K562 (cell line): Measurements from ENCODE around the gene DPH5. TPM values are rescaled to one million over a fixed set of nuclear protein-coding genes. Genes with fewer than 3 reads are reported as not detected.

Source experiments
- ATAC-seq: fragments of 200-7000 bp; cut with Tn5 transposase; 3 replicates; pipeline ENCODE4 v1.9.1; 2020; ENCODE audit warnings: moderate library complexity
- BruUV-seq: library from RNA; stranded (reverse); fragments of 400-500 nt; replicated peaks from 2 replicates; lab custom pipeline; 2021; lab: Mats Ljungman, UMichigan
- CTCF ChIA-PET: fragments of 300-600 bp; formaldehyde crosslinking; extraction: SDS; loops from one replicate; lab custom pipeline; 2021; ENCODE audit warnings: low intra/inter-chr PET ratio; lab: Yijun Ruan, JAX
- POLR2A ChIA-PET: fragments of 300-600, 350-650 bp; sonication (Branson Sonifier 250); formaldehyde crosslinking; extraction: SDS; loops from one replicate; lab custom pipeline; 2021; ENCODE audit warnings: antibody characterized with exemption, inconsistent platforms; lab: Yijun Ruan, JAX
- DNase-seq, 4 experiments: peaks; one replicate each; pipeline versions ENCODE4 v3.0.0 to v3.0.0-alpha.2; 2011 to 2018; ENCODE audit warnings: low spot score in 3 of 4, mixed read lengths in 3 of 4; ENCODE audit errors: extremely low read depth in 1 of 4
- FAIRE-seq: peaks from 2 replicates; lab custom pipeline; 2011; peaks lifted over from hg19 to GRCh38; lab: Jason Lieb, UNC
- H2AFZ ChIP-seq: 2 replicates; pipeline ENCODE4 v1.6.0; 2011; ENCODE audit warnings: low read depth, low read length, control low read depth, inconsistent platforms
- H3K27ac ChIP-seq: fragments of 200-600 bp; 3 replicates; pipeline ENCODE4 v1.8.0; 2011; ENCODE audit warnings: low read depth, mild to moderate bottlenecking, control low read depth, inconsistent platforms, low read length, moderate library complexity, mixed read lengths; ENCODE audit errors: extremely low read depth
- H3K27me3 ChIP-seq, 2 experiments: fragments of 300-600 bp in 1 of 2; 2 replicates in 1 of 2; 3 replicates in 1 of 2; pipeline versions ENCODE4 v1.6.0 to v1.8.0; 2011; ENCODE audit warnings: inconsistent platforms in 2 of 2, low read length in 2 of 2, mild to moderate bottlenecking in 1 of 2, mixed read lengths in 1 of 2, moderate library complexity in 1 of 2; ENCODE audit not compliant: control insufficient read depth in 2 of 2, insufficient read depth in 2 of 2
- H3K36me3 ChIP-seq: fragments of 300-600 bp; 3 replicates; pipeline ENCODE4 v1.8.0; 2011; ENCODE audit warnings: mild to moderate bottlenecking, low read length, inconsistent platforms; ENCODE audit not compliant: control insufficient read depth, insufficient read depth
- H3K4me1 ChIP-seq, 2 experiments: fragments of 200-600 bp in 1 of 2; replicated peaks in 1 of 2; 2 replicates in 1 of 2; 3 replicates in 1 of 2; pipeline versions ENCODE4 v1.5.1 to v1.8.0; 2011; ENCODE audit warnings: inconsistent platforms in 2 of 2, low read length in 2 of 2, mild to moderate bottlenecking in 1 of 2, mixed read lengths in 1 of 2, moderate library complexity in 1 of 2; ENCODE audit not compliant: control insufficient read depth in 2 of 2, insufficient read depth in 2 of 2
- H3K4me2 ChIP-seq: 2 replicates; pipeline ENCODE4 v1.6.1; 2011; ENCODE audit warnings: low read length, control low read depth, inconsistent platforms, mixed read lengths; ENCODE audit not compliant: insufficient read depth
- H3K4me3 ChIP-seq: fragments of 200-600 bp; sonication (generic), shearing (Covaris generic); 2 replicates; pipeline ENCODE4 v1.5.1; 2016; ENCODE audit warnings: control low read depth, inconsistent platforms
- H3K79me2 ChIP-seq: fragments of 200-600 bp; 3 replicates; pipeline ENCODE4 v1.8.0; 2011; ENCODE audit warnings: low read length, inconsistent platforms; ENCODE audit not compliant: control insufficient read depth, insufficient read depth
- H3K9ac ChIP-seq, 2 experiments: 2 replicates each; pipeline versions ENCODE4 v1.6.0 to v1.6.1; 2011; ENCODE audit warnings: low read depth in 2 of 2, low read length in 2 of 2, control low read depth in 1 of 2, inconsistent platforms in 1 of 2, mild to moderate bottlenecking in 1 of 2, mixed read lengths in 1 of 2; ENCODE audit not compliant: insufficient read depth in 1 of 2
- H3K9me1 ChIP-seq: one replicate; pipeline ENCODE4 v1.6.0; 2011; ENCODE audit warnings: inconsistent platforms, mild to moderate bottlenecking, low read length, moderate library complexity; ENCODE audit not compliant: control insufficient read depth, insufficient read depth
- H3K9me3 ChIP-seq: replicated peaks from 2 replicates; pipeline ENCODE4 v1.5.1; 2011; ENCODE audit warnings: low read depth, low read length, inconsistent platforms; ENCODE audit not compliant: control insufficient read depth, insufficient read depth
- H4K20me1 ChIP-seq: replicated peaks from 2 replicates; pipeline ENCODE4 v1.6.1; 2011; ENCODE audit warnings: low read length, inconsistent platforms, mixed read lengths; ENCODE audit not compliant: control insufficient read depth, insufficient read depth
- C11orf30 ChIP-seq: fragments of 450-650 bp; IDR thresholded peaks from 2 replicates; pipeline ENCODE4 v1.6.1; 2016; ENCODE audit warnings: low read depth, mild to moderate bottlenecking
- CBX2 ChIP-seq: fragments of 200-600 bp; sonication (generic); IDR thresholded peaks from one replicate; pipeline ENCODE4 v1.6.1; 2012; ENCODE audit warnings: mild to moderate bottlenecking, low read length, inconsistent platforms; ENCODE audit not compliant: insufficient read depth, poor library complexity, severe bottlenecking
- CREBBP ChIP-seq: IDR thresholded peaks from one replicate; pipeline ENCODE4 v1.6.1; 2012; ENCODE audit warnings: low read depth, mild to moderate bottlenecking, control low read depth, inconsistent platforms, low read length
- DACH1 ChIP-seq: fragments of 450-650 bp; IDR thresholded peaks from 2 replicates; pipeline ENCODE4 v1.6.1; 2018; ENCODE audit not compliant: partially characterized antibody
- ETV6 ChIP-seq, 3 experiments: fragments of 150-350 bp in 1 of 3; sonication (generic) in 1 of 3; formaldehyde crosslinking in 1 of 3; IDR thresholded peaks; 2 replicates each; pipeline versions ENCODE4 v1.6.1 to v1.8.0; 2014 to 2022; ENCODE audit warnings: borderline replicate concordance in 2 of 3, low read depth in 2 of 3, antibody characterized with exemption in 1 of 3, low read length in 1 of 3, mild to moderate bottlenecking in 1 of 3, missing genetic modification reagents in 1 of 3
- HNRNPK ChIP-seq: fragments of 200-400 bp; formaldehyde crosslinking; IDR thresholded peaks from one replicate; pipeline ENCODE4 v1.6.1; 2018; ENCODE audit warnings: mild to moderate bottlenecking, low read depth, low read length; ENCODE audit not compliant: poor library complexity, severe bottlenecking
- MAFG ChIP-seq: fragments of 450-650 bp; conservative IDR thresholded peaks from 2 replicates; pipeline ENCODE4 v1.6.1; 2016; ENCODE audit warnings: missing genetic modification characterization, missing compliant biosample characterization
- MAFK ChIP-seq: IDR thresholded peaks from 2 replicates; pipeline ENCODE4 v1.6.1; 2011; ENCODE audit warnings: low read length, improper control_type of control experiment
- OTX1 ChIP-seq: fragments of 450-650 bp; formaldehyde crosslinking; IDR thresholded peaks from 2 replicates; pipeline ENCODE4 v1.4.0; 2022; ENCODE audit warnings: mild to moderate bottlenecking
- PHB2 ChIP-seq: fragments of 450-650 bp; IDR thresholded peaks from 2 replicates; pipeline ENCODE4 v1.6.1; 2017; ENCODE audit warnings: low read depth
- TAL1 ChIP-seq: fragments of 450-650 bp; IDR thresholded peaks from 2 replicates; pipeline ENCODE4 v1.6.1; 2016; ENCODE audit warnings: mild to moderate bottlenecking
- TCF3 ChIP-seq: sonication (generic); formaldehyde crosslinking; IDR thresholded peaks from 2 replicates; pipeline ENCODE4 v1.4.0; 2020; ENCODE audit warnings: mild to moderate bottlenecking, missing genetic modification reagents
- TEAD2 ChIP-seq: fragments of 450-650 bp; IDR thresholded peaks from 2 replicates; pipeline ENCODE4 v1.6.1; 2016; ENCODE audit warnings: missing genetic modification characterization, control low read depth, missing compliant biosample characterization
- ZNF316 ChIP-seq: fragments of 450-650 bp; IDR thresholded peaks from 2 replicates; pipeline ENCODE4 v1.6.1; 2016
- ZNF324 ChIP-seq: fragments of 250-450 bp; sonication (Bioruptor Pico); IDR thresholded peaks from 2 replicates; pipeline ENCODE4 v1.4.0; 2020; ENCODE audit warnings: mild to moderate bottlenecking
- WGBS: fragments of 100-300 bp; shearing (Covaris generic); methylation state at CpG from one replicate; pipeline ENCODE4 v1.1.6; 2016; ENCODE audit warnings: low coverage, mixed read lengths; ENCODE audit not compliant: insufficient coverage; ENCODE audit errors: missing lambda C conversion rate; 5-methylcytosine and 5-hydroxymethylcytosine counted together
- in situ Hi-C: fragments of 300-500 bp; cut with MboI; formaldehyde crosslinking; loops from 4 replicates; pipeline ENCODE4 v1.15.0; 2018; ENCODE audit warnings: inconsistent platforms, mixed read lengths
- intact Hi-C: fragments of 100-400 bp; cut with micrococcal nuclease; formaldehyde crosslinking; loops from 2 replicates; pipeline ENCODE4 v1.14.2; 2022
- polyA plus RNA-seq, 8 experiments: library from polyadenylated mRNA; depleted of rRNA in 4 of 8; stranded (reverse) in 5 of 8; unstranded in 3 of 8; fragments of >200 nt; fragmentation: Nextera tagmentation in 2 of 8; fragmentation: Illumina TruSeq in 1 of 8; extraction: Ambion mirVana in 2 of 8; extraction: Trizol in 1 of 8; gene quantifications; 2 replicates each; pipeline versions ENCODE4 v1.2.1 to v1.2.3, GENCODE V29; 2011 to 2014; ENCODE audit warnings: inconsistent platforms in 1 of 8, missing spikeins in 1 of 8
- total RNA-seq, 7 experiments: library from RNA; depleted of rRNA in 6 of 7; stranded (reverse); fragments of >200 nt in 6 of 7; fragmentation: Illumina TruSeq in 2 of 7; extraction: Trizol in 2 of 7; gene quantifications; 2 replicates each; pipeline versions ENCODE4 v1.2.1 to v1.2.3, GENCODE V29; 2011 to 2021; ENCODE audit warnings: low replicate concordance in 1 of 7
- TF ChIP-seq, protein P1 (sequence below): fragments of 250-450 bp; sonication (Bioruptor Pico); IDR thresholded peaks from 2 replicates; pipeline ENCODE4 v1.8.0; 2022; ENCODE audit warnings: moderate library complexity, mild to moderate bottlenecking, inconsistent platforms

Gene DPH5
- total and polyA plus RNA-seq, 9 of the 15 experiments (the other 6 are each of a cell fraction or from before 2014, with no cell fraction given) = 37.6 to 159 (median 89.7) TPM

DNA sequence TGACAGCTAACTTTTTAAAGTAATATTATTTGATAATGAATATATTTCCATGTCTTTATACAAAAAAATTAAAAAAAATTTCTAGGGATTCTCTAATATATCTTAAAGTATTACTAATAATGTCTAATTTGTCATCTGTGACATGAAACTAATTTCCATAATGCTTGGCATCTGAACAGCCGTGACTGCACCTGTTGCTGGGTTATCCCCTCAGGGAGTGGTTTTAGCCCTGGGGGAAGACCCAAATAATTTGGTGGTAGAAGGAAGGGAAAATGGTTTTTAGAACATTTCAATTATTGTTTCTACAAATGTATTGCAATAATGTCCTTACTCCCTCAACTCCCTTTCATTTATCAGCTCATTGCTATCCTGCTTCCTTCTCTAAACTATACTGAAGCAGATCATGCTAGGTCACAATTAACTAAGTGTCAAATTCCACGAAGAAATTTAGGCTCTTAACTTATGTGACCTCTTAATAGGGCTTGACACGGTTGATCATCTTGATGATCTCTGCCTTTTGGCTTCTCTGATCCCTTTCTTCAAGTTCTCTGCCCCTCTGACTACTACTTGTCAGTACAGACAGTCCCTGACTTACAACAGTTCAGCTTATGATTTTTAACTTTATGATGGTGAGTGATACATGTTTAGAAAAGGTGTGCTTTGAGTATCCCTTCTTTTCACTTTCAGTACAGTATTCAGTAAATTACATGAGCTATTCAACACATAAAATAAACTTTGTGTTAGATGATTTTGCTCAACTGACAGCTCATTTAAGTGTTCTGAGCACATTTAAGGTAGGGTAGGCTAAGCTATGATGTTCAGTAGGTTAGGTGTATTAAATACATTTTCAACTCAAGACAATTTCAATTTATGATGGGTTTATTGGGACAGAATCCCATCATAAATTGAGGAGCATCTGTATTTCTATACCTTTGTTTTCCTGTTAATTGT lies 26.4 kb upstream of the DPH5 start:
- no peak for FAIRE-seq
- H3K36me3 ChIP-seq = no peaks in the 10 kb centered on the region
- BruUV-seq = no TSS peak
- no peak overlapping the region for H3K27ac ChIP-seq
- no peak overlapping the region for H3K4me2 ChIP-seq
- 36% methylated on average over 3 of the region's 3 CpGs for WGBS
- ChIA-PET POLR2A (interaction anchor here (0.8 kb wide), 1 partner anchor 12 kb away, joined by 3 read pairs; no protein-coding TSS in a partner anchor), CTCF (no interaction called here)
- ATAC-seq = no peak
- no peaks in the 10 kb centered on the region for H4K20me1 ChIP-seq
- DNase-seq = no peak
- H3K9me3 ChIP-seq = no peaks in the 10 kb centered on the region
- H3K9me1 ChIP-seq = no peaks in the 10 kb centered on the region
- intact Hi-C loops = no loop called here
- TF ChIP-seq, protein P1, sequence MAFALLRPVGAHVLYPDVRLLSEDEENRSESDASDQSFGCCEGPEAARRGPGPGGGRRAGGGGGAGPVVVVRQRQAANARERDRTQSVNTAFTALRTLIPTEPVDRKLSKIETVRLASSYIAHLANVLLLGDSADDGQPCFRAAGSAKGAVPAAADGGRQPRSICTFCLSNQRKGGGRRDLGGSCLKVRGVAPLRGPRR (CRISPR knock-in tag) = no peak
- TF ChIP-seq CREBBP = peak; percentile 87
- H3K9ac ChIP-seq = no peak overlapping the region
- in situ Hi-C loops = no loop called here
- peaks cover 0 to 5% of the 10 kb centered on the region in 2 experiments; a peak in 2 of 5 replicates for H3K4me1 ChIP-seq
- H3K4me3 ChIP-seq = no peak overlapping the region
- no peaks in the 10 kb centered on the region for H3K27me3 ChIP-seq
- no peaks in the 10 kb centered on the region for H3K79me2 ChIP-seq
- H2AFZ ChIP-seq = no peak overlapping the region

DNA sequence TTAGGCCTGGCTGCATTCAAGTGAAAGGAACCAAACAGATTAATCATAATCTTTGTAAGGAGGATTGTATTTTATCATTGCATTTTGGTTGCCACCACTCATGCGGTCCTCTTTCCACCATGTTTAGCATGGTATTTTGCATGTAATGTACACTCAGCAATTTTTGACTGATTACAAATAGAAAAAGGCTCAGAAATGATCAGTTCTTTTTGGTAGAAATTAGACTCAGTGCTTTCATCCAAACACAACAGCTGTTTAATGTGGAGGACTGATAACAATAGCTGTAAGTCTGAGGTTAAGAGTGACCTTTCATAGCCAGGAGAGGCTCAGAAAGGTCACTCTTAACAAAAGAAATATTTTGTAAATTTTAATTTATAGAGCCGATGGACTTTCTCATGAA lies 25.3 kb upstream of the DPH5 start:
- in situ Hi-C loops = no loop called here
- POLR2A ChIA-PET = no interaction called here
- Histone ChIP-seq H3K79me2 (no peaks in the 10 kb centered on the region), H3K4me1 (peaks cover 0 to 5% of the 10 kb centered on the region in 2 experiments; a peak in 2 of 5 replicates), H3K27ac (no peak overlapping the region), H4K20me1 (no peaks in the 10 kb centered on the region), H3K9ac (no peak overlapping the region), H2AFZ (no peak overlapping the region), H3K36me3 (0 out of 3 replicates have a peak, but pooled peaks cover 4% of the 10 kb centered on the region), H3K4me2 (no peak overlapping the region), H3K27me3 (no peaks in the 10 kb centered on the region), H3K9me3 (no peaks in the 10 kb centered on the region), H3K9me1 (no peaks in the 10 kb centered on the region), H3K4me3 (no peak overlapping the region)
- DNase-seq (no peak), ATAC-seq (peak; percentile 49; the same call in 2 of the 3 replicates), FAIRE-seq (no peak)
- WGBS = 28% methylated on average over 2 of the region's 2 CpGs
- BruUV-seq = no TSS peak
- CTCF ChIA-PET = interaction anchor here (0.6 kb wide), 1 partner anchor 126 kb away, joined by 5 read pairs; no protein-coding TSS in a partner anchor
- intact Hi-C loops = no loop called here
- TF ChIP-seq C11orf30 (peak; percentile 91), HNRNPK (no peak), CBX2 (no peak), DACH1 (peak; percentile 84), TCF3 (CRISPR knock-in tag) (peak; percentile 39; the same call in 1 of the 2 replicates), PHB2 (no peak), TAL1 (0 out of 2 replicates have a peak, but pooled peaks have one; percentile 15), MAFG (peak; percentile 93), TEAD2 (tag) (no peak), ZNF324 (no peak), MAFK (peak; percentile 84), ETV6 (IDR thresholded peaks at IDR 0.05; ENCODE audit: borderline replicate concordance in 1 of 2, low read depth in 2 of 2, low read length in 1 of 2) (no peak), ETV6 (CRISPR knock-in tag; IDR thresholded peaks at IDR 0.05; ENCODE audit: borderline replicate concordance) (no peak), ZNF316 (peak; percentile 95), OTX1 (CRISPR knock-in tag) (no peak)
